HG03342 (cell line): ENCODE measurements around the gene HM13.
"Not testable (repeated sequence)": the region's sequence is repeated elsewhere in the genome, so short reads cannot be mapped to it uniquely, and the experiment has no call there.

Experiments
- ATAC-seq: cut with Tn5 transposase; IDR thresholded peaks from one replicate; pipeline ENCODE4 v1.9.1; 2021; ENCODE audit warnings: mild to moderate bottlenecking, moderate library complexity; ENCODE audit not compliant: unreplicated experiment

HM13 gene

GRCh38 chr20:31497838-31498540 is 16.3 kb upstream of the HM13 start:
- ATAC-seq: no peak

GRCh38 chr20:31500527-31500926 is 13.7 kb upstream of the HM13 start:
- ATAC-seq: no peak

- peak; percentile 97 for ATAC-seq
Observed at GRCh38 chr20:31502884-31503673, 11.2 kb upstream of the HM13 start.

- ATAC-seq: no peak
Observed at GRCh38 chr20:31505903-31506302, 8.3 kb upstream of the HM13 start.

DNA sequence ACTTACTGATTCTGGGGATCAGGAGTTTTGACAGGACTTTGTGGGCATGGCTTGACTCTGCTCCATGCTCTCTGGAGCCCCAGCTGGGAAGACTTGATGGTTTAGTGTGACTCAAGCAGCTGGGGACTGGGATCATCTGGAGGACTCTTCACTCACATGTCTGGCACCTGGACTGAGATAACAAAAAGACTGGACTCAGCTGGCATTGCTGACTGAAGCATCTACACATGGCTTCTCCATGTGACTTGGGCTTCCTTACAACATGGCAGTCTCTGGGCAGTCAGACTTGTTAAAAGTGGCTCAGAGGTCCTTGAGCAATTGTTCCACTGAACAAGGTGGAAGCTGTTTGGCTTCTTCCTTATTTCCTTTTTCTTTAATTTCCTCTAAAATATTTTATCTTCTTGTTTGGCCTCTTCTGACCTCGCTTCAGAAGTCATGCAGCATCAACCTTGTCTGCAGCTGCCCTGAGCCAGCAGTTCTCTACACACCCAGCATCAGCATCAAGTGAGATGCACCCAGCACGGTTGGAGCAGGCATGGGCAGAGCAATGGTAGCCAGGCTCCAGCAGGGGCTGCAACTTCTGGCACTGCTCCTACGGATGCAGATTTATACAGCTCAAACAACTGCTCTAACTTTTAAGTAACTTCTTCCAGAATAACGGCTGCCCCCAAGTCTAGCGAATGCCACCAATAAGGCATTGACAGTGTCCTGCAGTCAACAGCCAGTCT is 5.6 kb upstream of the HM13 start:
- ATAC-seq: no peak

DNA sequence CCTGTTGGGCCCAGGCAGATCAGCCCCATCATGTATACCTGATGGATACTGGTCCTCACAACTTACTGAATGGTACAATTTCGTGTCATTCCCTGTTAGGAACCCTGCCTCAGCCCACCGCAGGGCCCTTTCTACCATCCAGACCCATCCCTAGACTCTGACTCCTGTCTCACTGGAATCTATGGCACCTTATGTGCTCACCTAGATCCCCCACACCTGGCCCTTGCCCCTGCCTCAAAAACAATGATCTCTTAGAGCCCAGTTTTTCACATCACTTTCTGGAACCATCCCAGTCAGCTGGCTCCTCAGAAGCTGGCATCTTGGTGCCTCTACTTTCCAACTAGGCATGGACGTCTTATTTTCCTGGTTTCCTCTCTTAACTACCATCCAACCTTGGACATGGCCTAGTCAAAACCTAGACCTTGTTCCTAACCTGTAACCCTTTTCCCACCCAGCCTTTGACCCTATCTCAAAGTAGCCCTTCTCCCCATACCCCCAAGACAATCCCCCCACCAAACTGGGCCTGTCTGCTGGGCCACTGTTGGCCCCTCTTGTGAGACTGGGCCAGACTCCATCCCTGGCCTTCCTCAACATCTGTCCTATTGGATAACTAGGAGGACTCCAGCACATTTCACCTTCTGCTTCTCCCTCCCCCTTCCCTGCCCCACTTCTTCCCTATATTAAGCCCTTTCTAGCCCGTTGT is 981 bp downstream of the HM13 start:
- ATAC-seq: no peak

- no peak for ATAC-seq
Observed at GRCh38 chr20:31515775-31516107, 1.5 kb downstream of the HM13 start.

DNA sequence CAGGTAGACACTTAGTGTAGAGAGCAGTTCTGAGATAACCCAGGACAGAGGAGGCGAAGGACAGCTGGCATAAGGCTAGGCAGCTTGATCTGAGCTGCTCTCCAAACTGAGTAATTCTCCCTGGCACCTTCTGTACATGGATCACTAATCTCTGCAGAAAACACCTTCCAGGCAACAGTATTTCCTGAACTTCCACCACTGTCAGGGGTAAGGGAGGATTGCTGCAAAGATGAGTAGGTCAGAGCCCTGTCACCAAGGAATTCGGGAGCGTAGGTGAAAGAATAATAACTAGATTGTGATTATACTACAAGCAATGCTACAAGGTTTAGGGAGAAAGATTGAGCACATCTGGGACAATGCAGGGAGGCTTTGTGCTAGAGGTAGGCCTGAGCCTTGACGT is 1.9 kb downstream of the HM13 start:
- no peak for ATAC-seq

DNA sequence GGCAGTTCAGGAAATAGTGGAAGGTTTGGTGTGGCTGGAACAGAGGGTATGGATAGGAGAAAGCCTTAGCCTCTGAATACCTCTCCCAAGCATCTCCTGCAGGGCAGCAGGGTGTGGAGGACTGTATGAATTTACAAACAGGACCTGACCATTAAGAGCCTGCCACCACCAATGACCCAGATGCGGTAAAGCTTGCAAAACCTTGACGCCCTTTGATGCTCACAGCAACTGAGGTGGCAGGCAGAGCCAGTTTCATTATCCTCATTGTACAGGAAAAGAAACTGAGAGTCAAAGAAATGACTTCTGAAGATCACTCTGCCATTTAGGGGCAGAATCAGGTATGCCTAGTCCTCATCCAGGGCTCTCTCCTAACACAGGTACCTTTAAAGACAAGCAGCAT is 2.4 kb downstream of the HM13 start:
- ATAC-seq: no peak

DNA sequence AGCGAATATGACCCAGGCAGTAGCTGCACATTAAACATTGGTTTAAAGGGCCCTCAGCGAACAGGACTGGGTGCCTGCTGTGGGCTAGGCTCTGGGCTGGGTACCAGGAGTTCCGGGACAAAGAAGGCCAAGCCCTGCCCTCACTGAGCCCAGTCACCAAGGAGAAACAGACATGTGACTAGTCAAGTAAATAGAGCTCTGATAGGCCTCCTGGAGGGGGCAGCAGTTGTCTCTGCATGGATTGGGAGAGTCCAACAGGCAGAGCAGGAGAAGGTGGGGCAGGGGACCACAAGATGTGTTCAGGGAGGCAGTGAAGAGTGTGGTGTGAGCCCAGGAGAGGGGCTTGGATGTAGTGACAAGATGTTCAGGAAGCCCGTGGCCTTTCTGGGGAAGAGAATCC is 3.1 kb downstream of the HM13 start:
- ATAC-seq: no peak

GRCh38 chr20:31521267-31521666 is 7.0 kb downstream of the HM13 start:
- not testable (repeated sequence) for ATAC-seq

DNA sequence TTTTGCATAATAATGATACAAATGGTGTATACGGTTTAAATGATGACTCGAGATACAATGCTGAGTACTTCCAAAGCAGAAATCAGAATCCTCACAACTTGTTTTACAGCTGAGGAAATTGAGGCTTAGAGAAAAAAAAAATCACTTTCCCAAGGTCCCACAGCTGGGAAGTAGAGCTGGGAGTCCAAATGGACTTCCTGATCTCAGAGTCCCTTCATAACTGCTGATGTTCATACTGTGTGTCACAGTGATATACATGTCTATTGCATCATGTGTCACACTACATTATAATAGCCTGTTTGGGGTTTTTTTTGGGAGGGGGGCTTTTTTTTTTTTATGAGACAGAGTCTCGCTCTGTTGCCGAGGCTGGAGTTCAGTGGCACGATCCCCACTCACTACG is 8.5 kb downstream of the HM13 start:
- ATAC-seq: no peak

DNA sequence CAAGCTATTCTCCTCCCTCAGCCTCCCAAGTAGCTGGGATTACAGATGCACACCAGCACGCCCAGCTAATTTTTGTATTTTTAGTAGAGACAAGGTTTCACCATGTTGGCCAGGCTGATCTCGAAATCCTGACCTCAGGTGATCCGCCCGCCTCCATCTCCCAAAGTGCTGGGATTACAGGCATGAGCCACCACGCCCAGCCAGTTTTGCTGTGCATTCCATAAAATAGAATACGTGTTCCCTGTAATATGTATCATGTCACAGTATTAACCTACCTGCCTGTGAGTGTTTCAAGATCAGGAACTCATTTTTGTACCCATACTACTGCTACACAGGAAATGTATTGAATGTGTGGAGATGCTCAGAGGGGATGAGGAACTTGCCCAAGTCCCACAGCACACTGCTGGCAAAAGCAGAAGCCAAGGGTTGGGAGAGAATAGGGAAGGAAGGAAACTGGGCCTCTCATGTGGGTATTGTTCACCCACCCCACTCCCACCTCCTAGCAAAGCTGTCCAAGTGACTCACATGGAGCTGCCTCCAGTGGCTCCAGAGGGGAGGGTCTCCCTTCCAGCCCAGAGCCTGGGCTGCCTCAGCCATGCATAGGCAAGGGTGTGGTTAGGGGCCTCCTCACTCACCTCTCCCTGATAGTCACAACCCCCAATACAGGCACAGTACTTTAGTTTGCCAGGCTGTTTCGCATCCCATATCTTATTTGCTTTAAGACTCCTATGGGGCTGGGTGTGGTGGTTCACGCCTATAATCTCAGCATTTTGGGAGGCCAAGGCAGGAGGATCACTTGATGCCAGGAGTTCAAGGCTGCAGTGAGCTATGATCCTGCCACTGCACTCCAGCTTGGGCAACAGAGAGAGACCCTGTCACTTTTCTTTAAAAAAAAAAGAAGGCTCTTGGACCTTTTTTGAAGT is 9.4 kb downstream of the HM13 start:
- ATAC-seq: no peak

DNA sequence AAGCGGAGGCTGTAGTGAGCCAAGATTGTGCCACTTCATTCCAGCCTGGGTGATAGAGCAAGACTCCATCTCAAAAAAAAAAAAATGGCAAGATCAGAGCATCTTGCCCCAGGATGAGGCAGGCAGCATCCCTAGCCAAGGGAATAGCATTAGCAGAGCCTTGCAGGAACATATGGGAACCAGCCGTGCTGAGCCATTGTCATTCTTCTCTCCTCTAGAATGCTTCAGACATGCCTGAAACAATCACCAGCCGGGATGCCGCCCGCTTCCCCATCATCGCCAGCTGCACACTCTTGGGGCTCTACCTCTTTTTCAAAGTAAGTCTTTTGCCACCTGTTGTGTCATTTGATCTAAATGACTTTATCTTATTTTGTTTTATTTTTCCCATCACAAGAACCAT is 13.0 kb downstream of the HM13 start:
- no peak for ATAC-seq

DNA sequence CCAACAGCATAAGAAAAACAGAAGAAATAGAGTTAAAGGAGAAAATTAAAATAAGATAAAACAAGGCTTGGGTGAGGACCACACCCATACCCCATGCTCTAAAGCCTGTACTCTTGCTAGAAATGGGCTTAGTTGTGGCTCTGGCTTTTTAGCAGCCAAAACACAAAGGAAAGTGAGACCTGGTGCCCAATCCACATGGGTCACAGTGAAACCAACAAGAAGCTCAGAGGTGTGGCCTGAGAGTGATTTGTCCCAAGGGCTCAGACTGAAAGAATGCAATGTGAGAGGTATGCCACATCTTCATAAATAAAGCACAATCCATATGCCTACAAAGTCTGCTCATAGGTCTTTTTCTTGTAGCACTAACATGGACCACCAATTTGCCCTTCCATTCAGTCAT is 21.1 kb downstream of the HM13 start:
- ATAC-seq: no peak

GRCh38 chr20:31536575-31536974 is 22.3 kb downstream of the HM13 start:
- no peak for ATAC-seq

GRCh38 chr20:31537116-31537871 is 23.1 kb downstream of the HM13 start:
- no peak for ATAC-seq

DNA sequence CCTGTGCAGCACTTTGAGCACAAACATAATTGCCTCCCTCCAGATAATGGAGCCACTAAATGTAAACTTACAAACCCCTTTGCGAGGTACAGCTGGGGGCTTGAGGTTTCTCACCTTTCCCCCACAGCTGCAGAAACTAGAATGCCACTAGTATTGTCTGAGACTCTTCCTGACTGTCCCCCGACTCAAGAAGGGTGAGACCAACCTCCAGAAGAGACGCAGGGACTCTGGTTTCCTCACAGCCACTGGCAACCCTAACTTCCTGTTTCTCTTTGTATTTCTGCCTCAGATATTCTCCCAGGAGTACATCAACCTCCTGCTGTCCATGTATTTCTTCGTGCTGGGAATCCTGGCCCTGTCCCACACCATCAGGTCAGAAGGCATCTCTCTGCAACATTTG is 23.6 kb downstream of the HM13 start:
- ATAC-seq: no peak

- ATAC-seq: no peak
Observed at GRCh38 chr20:31538326-31538725, 24.1 kb downstream of the HM13 start.

- not testable (repeated sequence) for ATAC-seq
Observed at GRCh38 chr20:31539636-31540035, 25.4 kb downstream of the HM13 start.
